Measurements from ENCODE around the gene CLN6.
"Not testable (repeated sequence)": the region's sequence is repeated elsewhere in the genome, so short reads cannot be mapped to it uniquely, and the experiment has no call there.

The CLN6 gene

DNA sequence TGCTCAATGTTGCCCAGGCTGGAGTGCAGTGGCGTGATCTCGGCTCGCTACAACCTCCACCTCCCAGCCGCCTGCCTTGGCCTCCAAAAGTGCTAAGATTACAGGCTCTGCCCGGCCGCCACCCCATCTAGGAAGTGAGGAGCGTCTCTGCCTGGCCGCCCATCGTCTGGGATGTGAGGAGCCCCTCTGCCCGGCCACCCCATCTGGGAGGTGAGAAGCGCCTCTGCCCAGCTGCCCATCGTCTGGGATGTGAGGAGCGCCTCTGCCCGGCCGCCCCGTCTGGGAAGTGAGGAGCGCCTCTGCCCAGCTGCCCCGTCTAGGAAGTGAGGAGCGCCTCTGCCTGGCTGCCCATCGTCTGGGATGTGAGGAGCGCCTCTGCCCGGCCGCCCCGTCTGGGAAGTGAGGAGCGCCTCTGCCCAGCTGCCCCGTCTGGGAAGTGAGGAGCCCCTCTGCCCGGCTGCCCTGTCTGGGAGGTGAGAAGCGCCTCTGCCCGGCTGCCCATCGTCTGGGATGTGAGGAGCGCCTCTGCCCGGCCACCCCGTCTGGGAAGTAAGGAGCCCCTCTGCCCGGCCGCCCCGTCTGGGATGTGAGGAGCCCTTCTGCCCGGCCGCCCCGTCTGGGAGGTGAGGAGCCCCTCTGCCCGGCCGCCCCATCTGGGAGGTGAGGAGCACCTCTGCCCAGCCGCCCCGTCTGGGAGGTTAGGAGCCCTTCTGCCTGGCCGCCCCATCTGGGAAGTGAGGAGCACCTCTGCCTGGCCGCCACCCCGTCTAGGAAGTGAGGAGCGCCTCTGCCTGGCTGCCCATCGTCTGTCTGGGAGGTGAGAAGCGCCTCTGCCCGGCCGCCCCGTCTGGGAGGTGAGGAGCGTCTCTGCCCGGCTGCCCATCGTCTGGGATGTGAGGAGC lies 7.7 kb downstream of the CLN6 start:
- not testable (repeated sequence) for DNase-seq

DNA sequence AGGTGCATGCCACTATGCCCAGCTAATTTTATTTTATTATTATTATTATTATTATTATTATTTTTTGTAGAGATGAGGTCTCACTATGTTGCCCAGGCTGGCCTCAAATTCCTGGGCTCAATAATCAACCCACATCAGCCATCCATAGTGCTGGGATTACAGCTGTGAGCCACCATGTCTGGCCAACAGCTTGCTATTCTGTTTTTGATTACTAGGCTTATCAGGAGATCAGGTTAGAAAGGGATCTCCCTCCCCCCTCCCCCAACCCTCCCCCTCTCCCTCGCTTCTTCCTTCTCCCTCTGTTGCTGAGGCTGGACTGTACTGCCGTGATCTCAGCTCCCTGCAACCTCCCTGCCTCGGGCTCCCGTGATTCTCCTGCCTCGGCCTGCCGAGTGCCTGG lies 8.6 kb downstream of the CLN6 start:
- no peak for DNase-seq

GRCh38 chr15:68220489-68220888 lies 9.0 kb downstream of the CLN6 start:
- no peak for DNase-seq

- no peak for DNase-seq
Measured at GRCh38 chr15:68218847-68219798, 10.4 kb downstream of the CLN6 start.

DNA sequence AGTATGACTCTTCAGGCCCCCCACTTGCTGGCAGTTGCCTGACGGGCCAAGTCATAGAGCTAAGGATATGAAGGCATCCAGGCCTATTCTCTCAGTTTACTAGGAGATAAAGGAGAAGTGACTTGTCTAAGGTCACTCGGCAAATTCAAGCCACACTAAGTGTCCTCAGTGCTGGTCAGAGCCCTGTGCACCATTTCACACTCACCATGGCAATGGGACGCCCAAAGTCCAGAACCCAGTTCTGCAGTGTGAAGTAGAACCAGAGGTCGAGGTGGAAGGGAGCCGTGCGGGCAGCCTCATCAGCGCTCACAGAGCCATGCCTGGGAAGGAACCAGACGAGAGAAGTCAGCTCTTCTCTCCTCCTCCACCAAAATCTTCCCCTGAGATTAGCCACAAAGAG lies 11.2 kb downstream of the CLN6 start:
- no peak for DNase-seq

DNA sequence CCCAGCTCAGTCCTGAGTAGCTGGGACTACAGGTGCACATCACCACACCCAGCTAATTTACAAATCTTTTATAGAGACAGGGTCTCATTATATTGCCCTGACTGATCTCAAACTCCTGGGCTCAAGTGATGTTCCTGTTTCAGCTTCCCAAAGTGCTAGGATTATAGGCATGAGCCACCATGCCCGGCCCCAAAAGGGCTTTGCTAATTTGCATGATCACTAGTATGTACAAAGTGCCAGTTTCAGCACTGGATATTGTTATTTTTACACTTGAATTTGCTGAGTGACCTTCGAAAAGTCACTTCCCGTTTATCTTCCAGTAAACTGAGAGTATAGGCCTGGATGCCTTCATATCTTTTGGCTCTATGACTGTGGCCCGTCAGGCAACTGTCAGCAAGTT lies 12.2 kb downstream of the CLN6 start:
- DNase-seq, result no peak

DNA sequence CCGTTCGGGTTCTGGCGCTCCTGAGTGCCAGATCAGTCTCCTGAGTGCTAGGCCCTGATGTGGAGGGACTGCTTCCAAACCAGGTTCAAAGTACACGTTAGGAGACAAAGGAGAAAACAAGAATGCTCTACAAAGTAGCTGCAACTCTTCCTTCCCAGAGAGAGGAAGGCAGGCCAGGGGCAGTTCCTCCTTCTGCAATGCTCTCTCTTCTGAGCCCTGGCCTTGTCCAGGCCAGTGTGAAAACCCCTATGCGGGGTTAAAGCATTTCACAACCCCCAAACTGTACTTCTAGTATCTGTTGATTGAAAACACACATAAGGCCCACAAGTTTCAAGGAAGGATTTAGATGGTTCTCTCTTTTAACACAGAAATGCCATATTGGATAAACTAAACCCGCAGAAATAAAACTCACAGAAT lies 14.7 kb downstream of the CLN6 start:
- DNase-seq, result no peak

DNA sequence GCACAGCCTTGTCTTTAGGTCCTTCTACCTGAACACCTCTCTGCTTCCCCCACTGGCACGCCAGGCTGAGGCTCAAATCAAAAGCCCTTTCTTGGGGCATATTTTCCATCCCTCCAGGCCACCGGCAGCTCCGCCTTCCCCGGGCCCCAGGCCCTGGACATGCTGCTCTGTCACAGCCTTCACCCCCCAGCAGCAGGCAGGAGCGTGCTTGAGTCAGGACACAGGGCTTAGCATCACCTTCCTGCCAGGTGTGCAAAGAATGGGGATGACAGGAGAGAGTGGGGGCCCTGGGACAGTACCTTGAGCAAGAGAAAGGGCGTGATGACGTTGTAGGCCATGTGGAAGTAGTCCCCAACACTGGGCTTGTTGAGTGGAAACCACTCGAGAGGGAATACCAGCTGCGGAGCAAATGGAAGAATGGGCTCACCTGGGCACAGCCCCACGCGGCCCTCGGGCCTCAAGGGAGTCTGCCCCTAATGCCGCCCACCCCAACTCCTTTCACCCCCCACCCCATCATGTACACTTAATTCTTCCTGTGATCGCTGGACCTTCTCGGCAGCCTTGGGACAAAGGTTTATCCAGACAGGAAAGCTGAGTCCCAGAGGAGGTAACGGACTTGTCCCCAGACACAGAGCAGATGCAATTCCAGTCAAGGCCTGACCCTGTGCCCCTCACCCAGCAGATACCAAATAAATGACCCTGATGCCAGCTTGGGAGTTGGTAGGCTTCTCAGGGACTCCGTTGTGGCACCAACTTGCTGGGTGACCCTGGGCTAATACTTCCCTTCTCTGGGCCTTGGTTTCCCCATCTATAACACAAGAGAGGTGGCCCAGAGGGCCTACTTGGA lies 15.3 kb downstream of the CLN6 start:
- no peak for DNase-seq

DNA sequence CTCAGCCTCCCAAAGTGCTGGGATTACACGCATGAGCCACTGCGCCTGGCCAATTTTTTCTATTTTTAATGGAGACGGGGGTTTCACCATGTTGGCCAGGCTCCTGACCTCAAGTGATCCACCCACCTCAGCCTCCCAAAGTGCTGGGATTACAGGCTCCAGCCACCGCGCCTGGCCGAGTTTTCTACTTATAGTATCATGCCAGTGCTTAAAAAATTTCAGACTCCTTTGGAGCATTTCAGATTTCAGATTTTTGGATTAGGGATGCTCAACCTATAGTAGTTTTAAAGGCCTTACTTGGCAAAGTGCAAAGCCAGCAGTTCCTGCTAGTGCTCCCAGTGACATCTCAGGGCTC lies 16.1 kb downstream of the CLN6 start:
- DNase-seq, result not testable (repeated sequence)

DNA sequence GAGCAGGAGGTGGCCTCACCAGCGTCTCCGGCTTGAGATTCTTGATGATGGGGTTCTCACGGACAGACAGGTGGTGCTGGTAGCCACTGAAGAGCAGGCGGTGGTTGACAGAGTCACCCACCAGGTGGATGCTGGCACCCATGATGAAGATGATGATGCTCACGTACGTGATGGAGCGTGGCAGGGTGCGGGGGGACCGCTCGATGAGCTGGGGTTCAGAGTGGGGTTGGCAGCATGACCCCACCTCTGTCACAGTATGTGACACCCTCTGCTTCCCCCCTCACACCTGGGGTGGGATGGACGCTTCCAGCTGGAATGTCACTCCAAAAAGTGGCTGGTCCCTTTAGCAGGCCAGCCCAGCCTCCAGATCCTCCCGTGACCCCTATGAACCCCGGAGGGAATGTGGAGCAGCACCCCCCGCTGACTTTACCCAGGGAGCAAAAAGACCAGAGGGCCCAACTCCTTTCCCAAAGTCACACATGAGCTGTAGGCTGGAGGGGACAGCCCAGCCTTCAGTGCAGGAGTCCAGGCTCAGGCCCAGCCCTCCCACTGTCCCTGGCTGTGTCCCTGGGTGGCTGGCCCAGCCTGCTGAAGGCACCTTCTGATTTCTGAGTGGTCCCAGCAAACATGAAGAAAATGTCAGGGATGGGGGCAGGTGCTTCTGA lies 17.7 kb downstream of the CLN6 start:
- DNase-seq, result no peak

DNA sequence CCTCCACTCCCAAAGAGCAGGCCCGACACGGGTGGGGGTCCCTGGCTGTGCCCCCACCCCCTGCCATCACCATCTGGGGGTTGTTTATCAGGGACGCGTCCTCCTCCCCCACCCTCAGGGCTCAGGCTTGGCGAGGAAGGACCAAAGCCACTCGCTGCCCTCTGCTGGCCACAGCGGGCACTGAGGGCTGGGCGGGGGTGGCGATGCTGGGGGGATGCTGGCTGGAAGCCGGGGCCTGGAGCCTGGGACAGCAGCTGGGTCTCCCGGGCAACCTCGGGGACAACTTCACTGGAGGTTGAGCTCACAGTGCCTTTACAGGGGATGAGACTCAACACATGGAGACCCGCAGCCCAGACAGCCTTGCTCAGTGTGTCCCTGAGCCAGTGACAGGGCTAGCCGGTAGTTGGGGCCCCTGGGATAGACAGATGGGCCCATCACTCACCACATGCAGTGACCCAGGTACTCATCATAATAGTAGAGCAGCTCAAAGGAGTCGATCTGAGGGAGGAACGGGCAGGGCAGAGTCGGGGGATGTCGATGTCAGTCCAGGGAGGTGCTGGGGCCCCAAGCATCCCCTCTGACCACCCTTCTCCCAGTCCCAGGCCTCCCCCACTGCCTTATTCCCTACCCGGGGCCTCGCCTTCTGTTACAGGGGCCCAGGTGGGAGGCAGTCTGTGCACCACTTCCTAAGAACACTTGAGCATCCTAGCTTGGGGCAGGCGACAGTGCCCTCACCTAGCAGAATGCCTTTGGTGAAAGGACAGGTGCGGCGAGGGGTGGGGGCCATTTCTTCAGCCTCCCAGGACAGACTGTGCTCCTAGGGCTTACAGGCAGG lies 18.5 kb downstream of the CLN6 start:
- DNase-seq, result peak in 3 of 5 experiments; percentile 26 to 50 (median 33)

GRCh38 chr15:68210409-68210756 lies 19.1 kb downstream of the CLN6 start:
- DNase-seq, result no peak

- DNase-seq, result peak in 2 of 5 experiments; percentile 22
Measured at GRCh38 chr15:68209735-68210408, 19.7 kb downstream of the CLN6 start.

DNA sequence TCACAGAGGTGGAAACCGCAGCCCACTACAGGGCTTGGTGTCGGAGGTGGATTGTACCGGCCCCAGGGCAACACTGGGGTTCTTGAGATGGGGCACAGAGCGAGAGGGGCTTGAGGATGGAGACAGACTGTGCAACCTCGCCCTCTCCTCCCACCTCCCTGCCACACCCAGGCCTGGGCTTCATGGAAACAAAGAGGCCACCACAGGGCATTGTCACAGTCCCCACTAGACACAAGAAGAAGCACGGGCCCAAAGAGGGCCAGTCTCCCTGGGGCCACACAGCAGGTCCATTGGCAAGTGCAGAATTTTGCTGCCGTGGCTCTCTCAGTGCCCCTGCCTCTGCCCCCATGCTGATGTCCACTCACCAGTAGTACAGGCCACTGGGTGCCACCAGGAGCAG lies 20.3 kb downstream of the CLN6 start:
- DNase-seq, result no peak

GRCh38 chr15:68208636-68209240 lies 20.8 kb downstream of the CLN6 start:
- DNase-seq, result peak in 1 of 5 experiments; percentile 15

- DNase-seq, result no peak
Measured at GRCh38 chr15:68208136-68208535, 21.4 kb downstream of the CLN6 start.

GRCh38 chr15:68207176-68207935 lies 22.2 kb downstream of the CLN6 start:
- no peak for DNase-seq

DNA sequence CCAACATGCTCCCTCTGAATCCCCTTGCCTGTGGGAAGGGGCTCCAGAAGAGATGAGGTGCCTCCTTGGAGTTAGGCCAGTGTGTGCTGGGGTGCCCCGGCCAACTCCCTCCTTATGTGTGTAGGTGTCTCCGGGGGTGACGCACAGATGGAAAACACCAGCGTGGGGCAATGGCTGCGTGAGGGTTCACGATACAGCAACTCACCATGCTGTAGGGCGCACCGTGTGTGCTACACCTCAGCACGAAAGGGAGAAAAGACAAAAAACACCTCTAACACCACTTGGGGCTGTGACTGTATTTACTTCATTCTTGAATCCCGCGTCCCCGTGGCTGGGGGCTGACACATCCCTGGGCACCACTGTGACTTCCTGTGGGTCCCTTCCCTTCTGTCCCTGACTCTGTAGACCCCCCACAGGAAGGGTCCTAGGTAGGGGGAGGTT lies 22.8 kb downstream of the CLN6 start:
- no peak for DNase-seq

DNA sequence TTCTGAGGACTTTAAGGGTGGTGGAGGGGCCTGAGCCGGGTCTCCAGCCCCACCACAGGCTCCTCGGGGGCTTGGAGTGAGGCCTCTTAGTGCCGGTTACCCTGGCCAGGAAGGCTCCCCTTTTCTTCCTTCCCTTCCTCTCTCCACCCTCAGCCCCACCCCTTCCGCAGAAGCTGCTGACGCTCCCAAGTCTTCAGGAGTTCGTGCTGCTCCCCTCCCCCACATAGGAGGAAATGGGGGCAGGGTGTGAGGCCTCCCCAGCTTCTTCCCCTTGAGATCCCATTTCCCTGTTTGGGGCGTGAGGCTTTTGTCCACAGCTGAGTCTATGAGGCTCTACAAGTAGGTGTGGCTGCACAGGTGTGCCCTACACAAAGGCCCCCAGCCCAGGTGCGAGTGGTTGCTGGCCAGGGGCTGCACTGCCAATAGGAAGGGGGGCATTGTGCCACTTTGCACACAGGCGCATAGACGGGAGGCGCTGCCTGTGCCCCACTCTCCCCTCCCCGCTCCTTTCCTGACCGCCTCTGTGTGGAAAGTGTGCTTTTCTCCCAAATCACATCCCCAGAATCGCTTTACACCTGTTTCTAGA lies 23.5 kb downstream of the CLN6 start:
- DNase-seq, result no peak

Data from T-helper 2 cell (primary cell).